ENCODE measurements around the gene SLC4A11.

The SLC4A11 gene

DNA sequence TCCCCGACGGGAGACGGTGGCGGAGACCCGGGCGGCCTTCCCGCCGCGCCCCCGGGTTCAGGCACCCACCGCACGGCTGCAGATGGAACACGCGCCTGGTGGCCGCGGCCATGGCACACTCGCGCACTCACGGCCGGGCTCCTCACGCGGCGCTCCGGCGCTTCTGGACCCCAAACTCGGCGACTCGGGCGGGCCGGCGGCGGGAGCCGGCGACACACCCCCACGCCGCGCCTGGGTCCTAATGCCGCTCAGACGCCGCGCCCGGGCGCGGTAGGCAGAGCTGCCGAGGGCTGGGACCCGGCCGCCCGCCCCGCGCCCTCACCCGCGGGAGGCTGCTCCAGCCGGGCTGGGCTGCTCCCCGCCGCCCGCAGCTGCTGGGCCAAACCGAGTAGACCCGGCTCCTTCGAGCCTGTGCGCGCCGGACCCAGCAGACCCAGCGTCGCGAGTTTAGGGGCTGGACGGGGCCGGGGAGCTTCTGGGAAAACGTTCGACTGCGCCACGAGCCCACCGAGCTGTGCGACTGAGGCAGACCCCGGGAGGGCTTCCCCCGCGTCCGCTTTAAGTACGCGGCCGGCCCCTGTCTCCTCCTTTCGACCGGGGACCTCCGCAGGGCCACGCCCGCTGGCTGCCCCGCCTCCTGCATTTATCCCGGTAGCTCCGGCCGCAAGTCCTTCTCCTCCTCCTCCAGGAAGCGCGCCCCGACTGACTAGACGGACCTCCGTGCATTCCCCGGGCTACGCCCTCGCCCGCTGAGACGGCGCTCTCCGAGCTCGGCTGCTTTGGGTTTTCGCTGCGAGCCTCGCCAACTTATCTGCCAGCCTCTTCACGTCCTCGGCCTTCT is at the start of gene SLC4A11:
SLC4A11 (minus strand) TSS at position 165 of the 841 bp plus-strand sequence; CDS start at position 112, 53 bp downstream.
- no peak for DNase-seq (ENCODE audit: low read depth)

DNA sequence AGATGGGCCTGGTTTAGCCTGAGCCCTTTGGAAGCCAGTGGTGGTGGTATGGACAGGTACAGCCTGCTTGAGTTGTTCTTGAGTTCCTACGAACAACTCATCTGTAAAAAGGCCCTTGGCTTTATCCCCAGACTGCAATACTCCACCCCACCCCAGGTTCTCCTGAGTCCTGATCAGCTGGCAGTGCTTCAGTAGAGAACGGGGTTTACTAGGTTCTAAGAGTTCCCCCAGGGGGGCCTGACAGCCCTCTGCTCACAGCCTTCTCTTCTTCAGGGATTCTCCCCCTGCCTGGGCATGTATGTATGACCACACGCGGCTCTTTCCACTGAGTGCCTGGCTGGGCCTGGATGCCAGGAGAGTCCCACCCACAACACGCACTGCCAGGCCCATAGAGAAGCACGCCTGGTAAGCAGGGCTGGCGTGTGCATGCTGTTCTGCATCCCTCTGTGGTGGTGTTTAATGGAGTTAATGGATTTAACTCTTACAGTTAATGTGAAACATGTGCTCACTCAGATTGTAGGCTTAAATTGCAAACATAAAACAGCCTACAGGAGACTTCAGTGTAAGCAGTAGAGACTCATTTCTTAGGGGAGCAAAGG is 44.3 kb upstream of the SLC4A11 start:
- DNase-seq (ENCODE audit: low read depth), result no peak

DNA sequence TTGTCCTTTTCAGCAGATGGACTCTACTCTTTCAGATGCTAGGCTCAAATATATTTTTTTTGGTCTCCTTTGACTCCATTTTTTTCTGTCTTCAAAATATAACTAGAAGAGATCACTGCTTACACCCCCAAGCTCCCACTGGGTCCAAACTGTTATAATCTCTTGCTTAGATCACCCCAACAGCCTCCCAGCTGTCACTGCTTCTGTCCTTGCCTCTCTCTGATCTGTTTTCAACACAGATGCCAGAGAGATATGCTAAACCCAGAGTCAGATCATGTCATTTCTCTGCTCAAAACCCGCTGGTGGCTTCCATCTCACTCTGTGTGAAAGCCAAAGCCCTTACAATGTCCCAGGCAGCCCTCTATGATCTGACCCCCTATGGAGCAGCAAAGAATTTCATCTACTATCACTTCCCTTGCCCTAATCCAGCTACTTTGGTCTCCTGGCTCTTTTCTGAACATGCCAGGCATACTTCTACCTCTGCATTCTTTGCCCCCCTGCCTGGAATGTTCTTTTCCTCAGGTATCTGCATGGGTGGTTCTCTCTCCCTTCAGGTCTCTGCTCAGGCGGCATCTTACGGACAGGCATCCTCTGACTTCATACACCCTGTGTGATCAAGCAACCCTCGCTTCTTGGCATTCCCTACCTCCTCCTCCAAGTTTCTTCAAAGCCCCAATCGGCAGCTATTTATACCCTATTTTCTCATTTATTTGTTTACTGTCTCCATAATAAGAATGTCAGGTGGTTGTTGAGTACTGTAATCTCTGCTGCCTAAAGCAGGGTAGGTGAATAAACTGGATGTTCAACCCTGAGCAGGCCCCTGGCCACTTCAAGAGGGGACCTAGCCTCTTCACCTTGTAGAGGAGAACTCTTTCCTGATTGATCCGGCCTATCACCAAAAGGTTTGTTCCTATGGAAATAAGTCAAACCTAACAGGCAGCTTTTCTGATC is 43.6 kb upstream of the SLC4A11 start:
- DNase-seq (ENCODE audit: low read depth), result no peak

DNA sequence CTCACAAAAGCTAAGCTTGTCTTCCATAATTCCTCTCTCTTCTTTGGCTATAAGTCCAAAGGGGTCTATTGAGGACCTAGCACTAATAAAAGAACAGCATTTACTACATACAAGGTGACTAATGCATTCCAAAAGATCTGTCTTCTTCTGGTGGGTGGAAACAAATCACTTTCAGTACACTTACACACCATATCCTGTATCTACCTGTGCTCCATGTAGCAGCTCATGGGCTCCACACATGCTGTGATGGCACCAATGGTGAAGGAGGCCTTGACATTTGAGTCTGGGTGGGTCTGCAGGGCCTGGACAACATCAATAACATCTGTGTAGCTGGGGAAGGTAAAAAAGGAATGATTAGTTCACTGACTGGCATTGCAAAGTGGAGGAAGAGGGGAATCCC is 42.4 kb upstream of the SLC4A11 start:
- DNase-seq (ENCODE audit: low read depth), result no peak

DNA sequence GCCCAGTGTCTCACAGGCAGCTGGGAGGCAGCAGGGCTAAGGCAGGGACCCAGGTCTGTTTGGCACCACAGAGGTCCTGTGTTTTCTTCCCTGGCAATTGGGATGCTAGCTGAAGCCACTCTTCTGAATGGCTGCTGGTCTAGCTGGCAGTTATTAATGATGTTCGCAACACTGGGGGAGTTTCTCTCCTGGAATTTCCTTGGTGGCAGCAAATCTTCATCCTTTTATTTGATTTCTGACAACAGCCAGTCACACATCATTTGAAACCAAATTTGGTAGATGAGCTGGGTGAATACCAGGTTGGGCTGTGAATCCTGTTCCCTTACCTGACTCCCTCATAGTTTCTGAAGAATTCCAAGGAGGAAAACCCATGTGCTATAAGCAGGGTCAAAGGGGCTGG is 40.8 kb upstream of the SLC4A11 start:
- no peak for DNase-seq (ENCODE audit: low read depth)

DNA sequence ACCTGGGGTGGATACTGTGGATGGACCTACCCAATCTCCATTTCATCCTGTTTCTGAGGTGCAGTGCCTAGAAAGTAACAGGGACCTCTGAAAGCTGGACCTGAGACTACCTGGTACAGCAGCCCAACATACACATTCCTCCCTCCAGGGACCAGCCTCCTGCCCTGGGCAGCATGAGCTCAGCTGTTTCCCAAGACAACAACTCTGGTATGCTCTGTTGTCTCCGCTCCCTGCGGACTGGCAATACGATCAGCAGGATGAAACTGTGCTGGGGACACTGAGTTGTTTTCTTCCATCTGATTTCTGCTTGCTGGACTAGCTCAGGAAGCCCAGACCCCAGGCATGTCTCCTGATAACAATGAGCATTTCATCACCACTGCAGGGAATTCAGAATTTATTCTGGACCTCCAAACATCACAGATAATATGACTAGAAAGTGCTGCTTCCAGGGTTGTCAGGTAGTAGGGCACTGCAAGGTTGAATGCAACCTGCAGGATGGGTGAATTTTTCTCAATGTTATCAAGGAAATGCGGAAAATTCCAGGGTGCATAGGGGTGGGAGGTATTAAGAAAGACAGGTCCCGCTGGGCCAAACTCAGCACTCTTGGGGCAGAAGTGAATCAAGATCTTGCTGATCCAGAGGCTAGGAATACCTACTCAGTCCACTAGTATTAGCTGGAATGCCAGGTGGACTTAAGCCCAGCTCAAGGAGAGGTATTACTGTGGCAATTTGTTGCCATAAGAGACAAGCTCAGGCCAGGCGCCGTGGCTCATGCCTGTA is 38.9 kb upstream of the SLC4A11 start:
- no peak for DNase-seq (ENCODE audit: low read depth)

DNA sequence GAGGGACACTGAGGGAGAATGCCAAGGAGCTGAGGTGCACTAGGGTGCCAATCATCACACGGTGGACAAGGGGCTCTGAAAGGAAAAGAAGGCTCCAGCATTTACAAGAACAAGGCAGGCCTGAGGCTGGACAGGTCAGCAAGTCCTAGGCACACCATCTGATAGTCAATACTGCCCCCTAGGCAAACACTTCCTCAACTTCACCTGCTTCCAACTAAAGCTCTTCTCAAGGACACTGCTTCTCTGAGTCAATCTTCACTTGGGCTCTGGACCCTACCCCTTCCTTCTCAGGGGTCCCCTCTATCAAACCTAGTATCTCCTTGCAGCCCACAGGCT is 37.7 kb upstream of the SLC4A11 start:
- no peak for DNase-seq (ENCODE audit: low read depth)

DNA sequence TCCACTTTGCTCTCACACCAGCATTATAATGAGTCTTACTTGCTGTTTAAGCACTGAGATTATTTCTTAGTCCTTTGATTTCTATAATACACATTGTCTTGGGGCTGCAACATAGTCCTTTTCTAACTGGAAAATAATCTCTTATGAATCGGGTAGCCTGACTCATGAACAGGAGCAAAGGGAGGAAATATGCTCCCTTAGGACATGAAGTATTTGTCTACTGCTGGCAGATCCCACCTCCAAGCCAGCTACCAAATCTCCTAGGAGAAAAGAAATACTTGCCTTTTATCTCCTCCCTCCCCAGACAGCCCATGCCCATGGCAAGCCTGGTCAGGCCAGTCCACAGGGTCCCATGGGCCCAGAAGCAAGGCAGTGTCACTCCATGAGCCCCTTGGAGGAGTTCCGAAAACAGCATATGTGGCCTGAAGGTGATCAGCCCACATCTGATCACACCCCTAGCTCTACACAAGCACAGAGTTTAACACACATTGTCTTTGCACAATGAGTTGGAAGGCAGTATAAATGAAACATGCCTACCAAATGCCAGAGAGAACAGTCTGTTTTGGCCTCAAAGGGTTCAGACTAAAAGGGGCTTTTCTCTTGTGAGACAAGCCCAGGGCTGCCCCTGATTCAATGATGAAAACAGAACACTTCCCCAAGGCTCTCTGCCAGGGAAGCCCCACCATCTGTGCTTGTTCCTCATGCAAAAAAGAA is 37.1 kb upstream of the SLC4A11 start:
- DNase-seq (ENCODE audit: low read depth), result no peak

DNA sequence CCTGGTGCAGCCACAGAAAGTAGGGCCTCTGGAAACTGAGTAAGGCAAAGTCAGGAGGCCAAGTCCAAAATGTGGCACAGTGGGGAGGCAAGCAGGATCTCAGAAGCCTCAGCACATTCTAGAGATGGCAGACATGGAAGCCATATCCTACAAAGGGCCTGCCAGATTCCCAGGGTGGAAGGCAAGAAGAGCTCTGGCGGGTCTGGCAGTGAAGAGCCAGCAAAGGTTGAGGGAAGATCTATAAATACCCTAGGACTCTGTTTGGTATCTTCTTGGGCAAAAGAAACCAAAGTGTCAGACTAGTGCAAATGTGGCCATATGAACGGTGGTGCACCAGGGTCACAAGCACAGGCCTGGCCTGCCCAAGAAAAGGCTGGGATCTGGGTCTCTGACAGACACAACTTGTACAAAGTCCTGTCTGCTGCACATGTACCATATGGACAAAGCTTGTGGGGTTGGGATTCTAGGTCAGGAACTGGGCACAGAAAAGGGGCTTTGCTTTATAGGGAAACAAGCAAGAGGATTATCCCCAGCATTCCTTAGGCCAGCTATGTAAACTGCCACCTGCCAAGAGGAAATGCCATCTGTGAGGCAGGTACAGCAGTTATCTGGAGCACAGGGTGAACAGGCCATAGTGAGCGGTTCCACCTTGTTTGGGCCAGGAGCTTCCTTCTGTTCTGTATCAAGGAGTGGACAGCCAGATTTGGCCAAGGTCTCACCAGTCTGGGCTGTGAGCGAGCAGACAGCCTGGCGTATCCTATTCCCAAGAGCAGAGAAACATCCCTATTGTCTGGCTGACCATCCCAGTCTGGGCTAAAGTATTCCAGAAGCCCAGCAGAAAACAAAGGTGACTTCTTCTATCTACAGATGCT is 36.3 kb upstream of the SLC4A11 start:
- DNase-seq (ENCODE audit: low read depth), result no peak

DNA sequence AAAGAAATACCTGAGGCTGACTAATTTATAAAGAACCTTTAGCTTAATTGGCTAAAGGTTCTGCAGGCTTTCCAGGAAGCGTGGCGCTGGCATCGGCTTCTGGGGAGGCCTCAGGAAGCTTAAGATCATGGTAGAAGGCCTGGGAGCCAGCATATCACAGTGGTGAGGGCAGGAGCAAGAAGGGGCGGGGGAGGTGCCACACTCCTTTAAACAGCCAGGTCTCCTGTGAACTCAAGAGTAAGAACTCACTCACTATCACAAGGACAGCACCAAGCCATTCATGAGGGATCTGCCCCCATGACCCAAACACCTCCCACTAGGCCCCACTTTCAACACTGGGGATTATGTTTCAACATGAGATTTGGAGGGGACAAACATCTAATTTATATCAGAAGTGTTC is 34.4 kb upstream of the SLC4A11 start:
- no peak for DNase-seq (ENCODE audit: low read depth)

DNA sequence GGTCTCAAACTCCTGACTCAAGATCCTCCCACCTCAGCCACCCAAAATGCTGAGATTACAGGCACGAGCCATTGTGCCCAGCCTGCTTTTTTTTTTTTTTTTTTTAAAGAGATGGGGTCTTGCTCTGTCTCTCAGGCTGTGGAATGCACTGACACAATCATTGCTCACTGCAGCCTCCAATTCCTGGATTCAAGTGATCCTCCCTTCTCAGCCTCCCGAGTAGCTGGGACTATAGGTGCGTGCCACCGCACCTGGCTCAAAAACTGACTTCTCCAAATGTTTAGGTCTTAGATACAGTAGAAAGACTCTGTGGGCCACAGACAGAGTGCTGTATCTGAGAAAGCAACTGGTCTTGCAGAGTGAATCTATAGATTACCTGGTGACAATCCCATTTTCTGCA is 31.1 kb upstream of the SLC4A11 start:
- no peak for DNase-seq (ENCODE audit: low read depth)

DNA sequence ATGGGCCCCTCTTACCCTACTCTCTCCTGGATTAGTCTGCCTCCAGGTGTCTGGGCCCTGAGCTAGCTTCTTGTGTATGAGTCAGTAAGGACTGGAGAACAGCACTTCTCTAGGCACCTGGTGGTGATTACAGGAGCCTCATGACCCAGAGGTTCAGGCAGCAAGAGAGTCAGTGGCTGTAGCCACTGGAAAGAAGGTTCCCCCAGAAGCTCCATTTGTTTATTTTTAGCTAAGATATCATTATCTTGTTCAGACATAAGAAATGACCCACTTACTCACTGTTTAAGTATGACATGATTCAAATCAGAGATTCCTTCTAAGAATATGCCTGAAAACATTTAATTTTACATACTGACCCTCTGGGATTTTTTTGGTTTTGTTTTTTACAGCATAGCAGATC is 23.6 kb upstream of the SLC4A11 start:
- no peak for DNase-seq (ENCODE audit: low read depth)

DNA sequence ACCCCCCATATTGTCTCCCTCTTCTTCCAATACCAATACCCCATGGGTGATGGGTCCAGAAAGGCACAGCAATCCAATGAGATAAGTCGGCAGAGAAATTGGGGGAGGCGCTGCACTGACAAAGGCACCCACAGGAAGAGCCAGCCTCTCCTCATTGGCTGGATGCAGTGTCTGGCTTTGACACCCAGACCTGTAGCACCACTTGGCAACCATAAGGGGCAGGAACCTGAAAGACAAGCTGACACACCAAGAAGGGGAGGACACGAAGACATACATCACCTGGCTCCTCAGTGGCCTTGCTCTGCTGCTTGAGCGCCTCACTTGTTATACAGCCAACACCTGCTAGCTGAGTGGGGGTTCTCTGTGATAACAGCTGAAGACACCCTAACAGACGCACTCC is 19.4 kb upstream of the SLC4A11 start:
- no peak for DNase-seq (ENCODE audit: low read depth)

DNA sequence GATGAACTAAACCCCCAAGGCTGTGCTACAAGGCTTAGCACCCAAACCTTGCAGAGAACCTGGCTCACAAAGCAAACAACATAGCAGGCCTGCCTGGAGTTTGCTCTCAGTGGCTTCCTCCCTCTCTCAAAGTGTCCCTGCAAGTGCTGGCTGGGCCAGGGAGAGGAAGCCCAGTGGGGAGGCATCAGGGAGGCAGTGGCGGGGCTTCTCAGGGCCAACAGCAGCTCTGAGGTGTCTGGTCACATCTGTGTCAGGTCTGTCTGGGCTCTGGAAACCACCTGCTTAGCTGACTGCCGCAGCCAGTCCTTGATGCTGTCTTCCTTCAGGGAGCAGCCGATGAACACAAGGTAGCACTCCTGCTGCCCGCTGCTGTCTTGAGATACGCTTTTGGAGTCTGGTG is 16.7 kb upstream of the SLC4A11 start:
- no peak for DNase-seq (ENCODE audit: low read depth)

DNA sequence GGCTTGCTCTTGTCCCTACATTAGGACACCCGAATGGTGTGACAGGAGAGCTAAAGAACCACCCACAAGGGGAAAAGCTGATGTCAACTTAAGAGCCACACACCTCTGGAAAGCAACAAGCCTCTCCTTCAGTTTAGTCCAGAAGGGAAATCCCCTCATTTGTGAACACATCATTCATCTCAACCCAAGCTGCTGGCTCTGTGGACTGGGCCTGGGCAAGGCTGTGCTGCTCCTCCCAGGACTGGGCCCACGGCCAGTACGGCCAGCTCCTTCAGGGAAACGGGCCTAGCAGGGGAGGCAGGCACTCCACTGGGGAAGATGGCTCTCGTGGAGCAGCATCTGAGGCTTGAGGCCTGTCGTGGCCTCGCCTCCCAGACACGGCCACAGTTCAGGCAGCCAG is 12.8 kb upstream of the SLC4A11 start:
- no peak for DNase-seq (ENCODE audit: low read depth)

DNA sequence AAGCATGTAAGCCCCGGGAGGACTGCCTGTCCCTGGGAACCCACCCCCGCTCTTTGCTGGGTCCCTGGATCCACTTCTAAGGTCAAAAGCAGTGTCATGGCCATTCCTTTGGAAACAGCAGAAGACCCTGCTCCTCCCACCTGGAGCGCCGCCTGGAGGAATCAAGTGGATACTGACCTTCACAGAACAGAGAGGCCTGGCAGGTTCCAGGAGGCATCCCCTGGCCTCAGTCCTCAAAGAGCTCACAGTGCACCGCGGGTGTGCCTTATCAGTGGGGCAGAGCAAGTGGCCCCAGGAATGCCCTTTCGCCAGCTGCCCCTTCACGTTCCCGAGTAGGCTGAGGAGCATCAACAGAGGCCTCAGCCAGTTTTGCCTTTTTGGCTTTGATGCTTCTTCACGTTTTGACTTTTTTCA is 11.1 kb upstream of the SLC4A11 start:
- no peak for DNase-seq (ENCODE audit: low read depth)

DNA sequence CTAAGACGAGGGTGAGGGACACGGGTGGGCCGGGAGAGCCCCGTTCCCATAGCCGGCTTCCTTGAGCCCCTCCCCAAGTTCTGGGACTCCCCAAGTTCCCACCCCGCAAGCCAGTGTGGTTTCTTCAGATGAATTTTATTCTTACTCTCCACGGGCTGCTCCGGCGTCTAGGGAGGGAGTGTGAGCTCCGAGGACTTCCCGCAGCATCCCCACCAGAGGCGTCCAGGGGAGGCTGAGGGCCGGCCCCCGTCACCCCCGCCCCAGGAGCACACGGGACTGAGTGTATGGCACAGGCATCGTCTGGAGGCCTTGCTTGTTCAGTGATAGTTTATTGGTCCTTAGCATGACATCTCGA is 10.0 kb upstream of the SLC4A11 start:
- no peak for DNase-seq (ENCODE audit: low read depth)

DNA sequence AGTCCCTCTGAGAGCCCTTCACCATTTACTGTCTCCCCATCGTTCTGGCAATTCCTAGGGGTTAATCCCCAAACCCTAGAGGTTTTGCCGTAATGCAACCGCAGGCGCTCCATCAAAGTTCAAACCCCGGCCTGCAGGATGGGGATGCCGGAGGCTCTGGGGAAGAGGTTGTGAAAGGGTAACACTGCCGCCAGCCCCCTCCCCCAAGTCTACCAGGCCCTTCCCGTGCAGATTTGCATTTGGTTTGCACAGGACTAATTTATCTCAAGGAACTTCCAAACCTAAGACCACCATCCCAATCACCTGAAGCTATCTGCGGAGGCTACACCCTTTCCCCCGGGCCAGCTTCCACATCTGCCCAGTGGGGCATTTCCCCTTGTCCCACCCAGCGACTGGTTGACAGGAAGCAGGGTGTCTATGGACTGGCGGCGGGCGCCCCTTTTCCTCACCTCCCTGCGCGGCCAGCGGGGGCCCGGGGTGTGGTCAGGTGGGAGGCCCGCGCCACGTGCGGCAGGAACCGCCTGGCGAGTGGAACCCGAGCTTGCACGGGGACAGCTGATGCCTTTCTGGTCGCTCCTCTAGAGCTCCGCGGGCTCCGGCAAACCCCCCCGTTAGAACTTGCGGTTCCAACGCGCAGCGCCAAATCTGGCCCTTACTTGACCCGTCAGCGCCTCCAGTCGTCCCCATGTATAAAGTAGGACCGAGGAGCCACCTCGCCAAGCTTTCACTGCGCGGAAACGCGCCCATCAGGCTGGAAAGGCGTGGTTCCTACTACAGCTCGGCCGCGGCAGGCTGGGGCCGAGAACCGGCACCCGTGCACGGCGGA is 9.4 kb upstream of the SLC4A11 start:
- DNase-seq (ENCODE audit: low read depth), result no peak

DNA sequence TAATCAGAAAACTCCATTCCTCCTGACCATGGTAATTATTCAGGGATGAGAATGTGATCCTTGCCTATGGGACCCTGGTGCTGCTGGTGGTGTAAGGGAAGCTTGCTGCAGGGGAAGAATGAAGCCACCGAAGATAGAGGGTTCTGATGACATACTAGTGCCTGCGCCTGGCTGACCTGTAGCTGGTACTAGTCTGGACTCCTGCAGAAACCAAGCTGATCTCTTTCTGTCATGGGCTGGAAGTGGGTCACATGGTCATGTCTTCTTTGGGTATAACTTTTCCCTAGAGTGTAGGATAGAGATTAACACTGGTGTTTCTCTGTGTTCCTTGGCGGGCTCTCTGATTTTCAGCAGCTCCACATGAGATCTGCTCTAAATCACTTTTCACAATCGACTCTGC is 8.6 kb upstream of the SLC4A11 start:
- DNase-seq (ENCODE audit: low read depth), result no peak

DNA sequence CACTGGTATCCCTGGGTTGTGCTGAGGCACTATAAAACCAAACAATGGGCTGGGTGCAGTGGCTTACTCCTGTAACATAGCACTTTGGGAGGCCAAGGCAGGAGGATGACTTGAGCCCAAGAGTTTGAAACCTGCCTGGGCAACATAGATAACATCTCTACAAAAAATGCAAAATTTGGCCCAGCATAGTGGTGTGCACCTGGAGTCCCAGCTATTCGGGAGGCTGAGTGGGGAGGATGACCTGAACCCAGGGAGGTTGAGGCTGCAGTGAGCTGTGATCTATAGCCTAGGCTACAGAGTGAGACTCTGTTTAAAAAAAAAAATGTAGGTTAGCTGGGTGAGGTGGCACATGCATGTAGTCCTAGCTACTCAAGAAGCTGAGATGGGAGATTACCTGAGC is 7.7 kb upstream of the SLC4A11 start:
- DNase-seq (ENCODE audit: low read depth), result no peak
